ENCODE data around the gene PLCB3. TPM values are rescaled to one million over a fixed set of nuclear protein-coding genes. Genes with fewer than 3 reads are reported as not detected.

The PLCB3 gene
- total and polyA plus RNA-seq, 12 donors: 5.0 to 89.5 (median 41.2) TPM

- TF ChIP-seq POLR2A (IDR thresholded peaks at IDR 0.05) (no peak), CTCF (IDR thresholded peaks at IDR 0.05) (no peak)
- Histone ChIP-seq H3K4me1 (replicated peaks in 1 of 2) (peaks cover 26 to 28% of the 10 kb centered on the region in 2 donors), H3K36me3 (replicated peaks in 1 of 2) (peaks cover 0 to 37% of the 10 kb centered on the region in 2 donors), H3K9me3 (replicated peaks in 1 of 3) (no peaks in the 10 kb centered on the region), H3K4me3 (peak overlapping the region in 1 of 4 donors; percentile 94), H3K27me3 (no peaks in the 10 kb centered on the region), H3K27ac (peak overlapping the region in 3 of 5 donors; percentile 11 to 77 (median 52))
- WGBS, 4 donors: 68 to 77% (median 71%) methylated on average over 2 to 8 of the region's 8 CpGs
- DNase-seq: peak in 1 of 7 donors; percentile 9
- intact Hi-C loops (cut with DNase I): no loop called here
Measured at GRCh38 chr11:64253043-64253442, 1.7 kb downstream of the PLCB3 start.

- H3K9me3 ChIP-seq (replicated peaks in 1 of 3): no peaks in the 10 kb centered on the region
- peaks cover 0 to 41% of the 10 kb centered on the region in 2 donors for H3K36me3 ChIP-seq (replicated peaks in 1 of 2)
- H3K4me3 ChIP-seq: no peak overlapping the region
- TF ChIP-seq POLR2A (IDR thresholded peaks at IDR 0.05): no peak
- no peak for TF ChIP-seq CTCF (IDR thresholded peaks at IDR 0.05)
- intact Hi-C loops (cut with DNase I): no loop called here
- peaks cover 26 to 28% of the 10 kb centered on the region in 2 donors for H3K4me1 ChIP-seq (replicated peaks in 1 of 2)
- WGBS, 4 donors: 22 to 55% (median 34%) methylated on average over 3 to 5 of the region's 5 CpGs
- DNase-seq: peak; percentile 78 to 91 (median 87)
- peak overlapping the region in 2 of 5 donors; percentile 52 to 77 for H3K27ac ChIP-seq
- H3K27me3 ChIP-seq: no peaks in the 10 kb centered on the region
Measured at GRCh38 chr11:64253481-64253880, 2.2 kb downstream of the PLCB3 start.

- Histone ChIP-seq H3K9me3 (replicated peaks in 1 of 3) (no peaks in the 10 kb centered on the region), H3K4me1 (replicated peaks in 1 of 2) (peaks cover 26 to 28% of the 10 kb centered on the region in 2 donors), H3K27ac (no peak overlapping the region), H3K27me3 (no peaks in the 10 kb centered on the region), H3K4me3 (no peak overlapping the region), H3K36me3 (replicated peaks in 1 of 2) (peaks cover 0 to 49% of the 10 kb centered on the region in 2 donors)
- intact Hi-C loops (cut with DNase I): no loop called here
- TF ChIP-seq POLR2A (IDR thresholded peaks at IDR 0.05) (no peak), CTCF (IDR thresholded peaks at IDR 0.05) (no peak)
- WGBS, 4 donors: 77 to 93% (median 88%) methylated on average over 5 to 7 of the region's 7 CpGs; no CpG with 5 or more reads in 1 of the 4 donors
- no peak for DNase-seq
Measured at GRCh38 chr11:64254326-64254725, 3.0 kb downstream of the PLCB3 start.

GRCh38 chr11:64255135-64256128, 4.1 kb downstream of the PLCB3 start:
- Histone ChIP-seq H3K4me1 (replicated peaks in 1 of 2) (peaks cover 26 to 28% of the 10 kb centered on the region in 2 donors), H3K36me3 (replicated peaks in 1 of 2) (peaks cover 0 to 60% of the 10 kb centered on the region in 2 donors), H3K27me3 (no peaks in the 10 kb centered on the region), H3K9me3 (replicated peaks in 1 of 3) (no peaks in the 10 kb centered on the region), H3K27ac (no peak overlapping the region), H3K4me3 (no peak overlapping the region)
- intact Hi-C loops (cut with DNase I): no loop called here
- no peak for DNase-seq
- 85 to 92% (median 88%) methylated on average over 16 to 35 of the region's 35 CpGs for WGBS, 4 donors
- no peak for TF ChIP-seq POLR2A (IDR thresholded peaks at IDR 0.05)
- TF ChIP-seq CTCF (IDR thresholded peaks at IDR 0.05): no peak
